GM20431 (cell line): ENCODE data around the gene PDCD2.
"Not testable (repeated sequence)": the region's sequence is repeated elsewhere in the genome, so short reads cannot be mapped to it uniquely, and the experiment has no call there.

Experiments used
- in situ Hi-C: fragments of 300-500 bp; cut with MseI, MboI; formaldehyde crosslinking; loops from one replicate; pipeline ENCODE4 v1.15.0; 2020; ENCODE audit warnings: low sequenced_read_pairs; ENCODE audit not compliant: unreplicated experiment

PDCD2 gene

GRCh38 chr6:170552765-170553533, 31.5 kb downstream of the PDCD2 start, which contains the start of gene PSMB1:
Gene PSMB1, minus strand, starts transcription at chr6:170553307. Its CDS starts 65 bp downstream, at chr6:170553242.
- in situ Hi-C loops = no loop called here

- in situ Hi-C loops = no loop called here
These were observed 39.0 kb downstream of the PDCD2 start for GRCh38 chr6:170545405-170545804.

- in situ Hi-C loops = no loop called here
These were observed 42.3 kb downstream of the PDCD2 start for GRCh38 chr6:170542031-170542719.

GRCh38 chr6:170537329-170537728, 47.1 kb downstream of the PDCD2 start:
- in situ Hi-C loops = no loop called here

GRCh38 chr6:170536671-170537070, 47.8 kb downstream of the PDCD2 start:
- in situ Hi-C loops = no loop called here

GRCh38 chr6:170535004-170535403, 49.4 kb downstream of the PDCD2 start:
- in situ Hi-C loops = no loop called here

GRCh38 chr6:170533792-170534191, 50.6 kb downstream of the PDCD2 start:
- in situ Hi-C loops = no loop called here

- in situ Hi-C loops = no loop called here
These were observed 51.5 kb downstream of the PDCD2 start for GRCh38 chr6:170532867-170533488.

- in situ Hi-C loops = no loop called here
These were observed 54.5 kb downstream of the PDCD2 start for GRCh38 chr6:170529839-170530469.

GRCh38 chr6:170527995-170528394, 56.4 kb downstream of the PDCD2 start:
- in situ Hi-C loops = not testable (repeated sequence)

- in situ Hi-C loops = no loop called here
These were observed 58.6 kb downstream of the PDCD2 start for GRCh38 chr6:170525795-170526194.
